ENCODE measurements around the gene SYDE1.
"Not testable (repeated sequence)": the region's sequence is repeated elsewhere in the genome, so short reads cannot be mapped to it uniquely, and the experiment has no call there.

SYDE1 gene, protein sequence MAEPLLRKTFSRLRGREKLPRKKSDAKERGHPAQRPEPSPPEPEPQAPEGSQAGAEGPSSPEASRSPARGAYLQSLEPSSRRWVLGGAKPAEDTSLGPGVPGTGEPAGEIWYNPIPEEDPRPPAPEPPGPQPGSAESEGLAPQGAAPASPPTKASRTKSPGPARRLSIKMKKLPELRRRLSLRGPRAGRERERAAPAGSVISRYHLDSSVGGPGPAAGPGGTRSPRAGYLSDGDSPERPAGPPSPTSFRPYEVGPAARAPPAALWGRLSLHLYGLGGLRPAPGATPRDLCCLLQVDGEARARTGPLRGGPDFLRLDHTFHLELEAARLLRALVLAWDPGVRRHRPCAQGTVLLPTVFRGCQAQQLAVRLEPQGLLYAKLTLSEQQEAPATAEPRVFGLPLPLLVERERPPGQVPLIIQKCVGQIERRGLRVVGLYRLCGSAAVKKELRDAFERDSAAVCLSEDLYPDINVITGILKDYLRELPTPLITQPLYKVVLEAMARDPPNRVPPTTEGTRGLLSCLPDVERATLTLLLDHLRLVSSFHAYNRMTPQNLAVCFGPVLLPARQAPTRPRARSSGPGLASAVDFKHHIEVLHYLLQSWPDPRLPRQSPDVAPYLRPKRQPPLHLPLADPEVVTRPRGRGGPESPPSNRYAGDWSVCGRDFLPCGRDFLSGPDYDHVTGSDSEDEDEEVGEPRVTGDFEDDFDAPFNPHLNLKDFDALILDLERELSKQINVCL

DNA sequence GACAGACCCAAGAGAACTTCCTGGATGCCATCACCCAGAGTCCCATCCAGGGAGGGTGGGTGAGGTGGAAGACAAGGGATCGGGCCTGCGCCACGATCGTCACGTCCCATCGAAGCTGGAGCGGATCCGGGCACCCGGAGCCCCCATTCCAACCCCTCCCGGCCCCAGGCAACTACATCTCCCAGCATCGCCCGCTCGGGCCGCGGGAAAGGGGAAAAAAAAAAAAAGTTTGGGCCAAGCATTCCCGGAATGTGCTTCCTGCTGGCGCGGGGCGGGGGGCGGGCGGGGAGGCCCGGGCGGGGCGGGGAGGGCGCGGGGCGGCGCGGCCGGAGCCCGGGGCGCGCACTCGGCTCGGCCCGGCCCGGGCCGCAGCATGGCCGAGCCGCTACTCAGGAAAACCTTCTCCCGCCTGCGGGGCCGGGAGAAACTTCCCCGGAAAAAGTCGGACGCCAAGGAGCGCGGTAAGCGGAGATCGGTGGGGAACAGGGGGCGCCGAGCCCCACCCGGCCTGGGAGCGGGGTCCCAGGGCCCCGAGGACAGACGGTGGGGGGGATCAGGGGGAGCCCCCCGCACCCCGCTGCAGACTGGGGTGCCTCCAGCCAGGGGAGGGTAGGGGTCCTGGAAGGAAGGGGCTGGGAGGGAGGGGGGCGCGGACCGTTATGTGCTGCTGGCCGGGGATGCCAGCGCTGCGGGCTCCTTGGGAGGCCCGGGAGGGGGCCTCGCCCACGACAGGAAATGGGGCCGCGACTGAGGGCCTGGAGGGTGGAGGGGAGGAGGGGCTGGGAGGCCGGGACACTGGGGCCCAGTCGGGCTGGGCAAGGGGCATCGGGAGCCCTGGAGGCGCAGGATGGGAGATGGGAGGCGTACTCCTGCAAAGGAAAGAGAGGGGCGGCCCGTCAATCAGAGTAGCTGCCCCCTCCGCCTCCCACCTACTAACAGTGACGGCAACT lies at the start of gene SYDE1:
Gene SYDE1, plus strand, starts transcription at position 341 of the 950 bp plus-strand sequence. Its CDS starts 33 bp downstream, at position 374.
- DNase-seq, result no peak

DNA sequence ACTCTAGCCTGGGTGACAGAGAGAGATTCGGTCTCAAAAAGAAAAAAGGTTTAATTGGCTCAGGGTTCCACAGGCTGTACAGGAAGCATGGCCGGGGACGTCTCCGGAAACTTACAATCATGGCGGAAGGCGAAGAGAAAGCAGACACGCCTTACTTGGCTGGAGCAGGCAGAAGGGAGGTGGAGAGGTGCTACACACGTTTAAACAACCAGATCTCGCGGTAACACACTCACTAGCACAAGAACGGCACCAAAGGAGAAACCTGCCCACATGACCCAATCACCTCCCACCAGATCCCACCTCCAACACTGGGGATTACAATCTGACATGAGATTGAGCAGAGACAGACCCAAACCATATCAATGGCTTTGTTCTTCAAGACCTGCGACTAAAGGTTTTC lies 45.2 kb upstream of the SYDE1 start:
- DNase-seq, result no peak

DNA sequence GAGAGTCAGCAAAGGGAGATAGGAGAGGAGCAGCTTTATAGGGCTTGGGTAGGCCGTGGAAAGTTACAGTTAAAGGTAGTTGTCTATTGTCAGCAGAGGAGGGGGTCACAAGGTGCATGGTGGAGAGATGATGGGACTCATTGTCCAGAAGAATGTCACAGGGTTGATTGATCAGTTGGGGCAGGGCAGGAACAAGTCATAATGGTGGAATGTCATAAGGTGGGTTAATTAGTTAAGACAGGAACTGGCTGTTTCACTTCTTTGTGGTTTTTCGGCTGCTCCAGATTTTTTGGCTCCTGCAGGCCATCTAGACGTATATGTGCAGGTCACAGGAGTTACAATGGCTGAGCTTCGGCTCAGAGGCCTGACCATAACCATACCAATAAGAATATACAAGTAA lies 36.8 kb upstream of the SYDE1 start:
- not testable (repeated sequence) for DNase-seq

DNA sequence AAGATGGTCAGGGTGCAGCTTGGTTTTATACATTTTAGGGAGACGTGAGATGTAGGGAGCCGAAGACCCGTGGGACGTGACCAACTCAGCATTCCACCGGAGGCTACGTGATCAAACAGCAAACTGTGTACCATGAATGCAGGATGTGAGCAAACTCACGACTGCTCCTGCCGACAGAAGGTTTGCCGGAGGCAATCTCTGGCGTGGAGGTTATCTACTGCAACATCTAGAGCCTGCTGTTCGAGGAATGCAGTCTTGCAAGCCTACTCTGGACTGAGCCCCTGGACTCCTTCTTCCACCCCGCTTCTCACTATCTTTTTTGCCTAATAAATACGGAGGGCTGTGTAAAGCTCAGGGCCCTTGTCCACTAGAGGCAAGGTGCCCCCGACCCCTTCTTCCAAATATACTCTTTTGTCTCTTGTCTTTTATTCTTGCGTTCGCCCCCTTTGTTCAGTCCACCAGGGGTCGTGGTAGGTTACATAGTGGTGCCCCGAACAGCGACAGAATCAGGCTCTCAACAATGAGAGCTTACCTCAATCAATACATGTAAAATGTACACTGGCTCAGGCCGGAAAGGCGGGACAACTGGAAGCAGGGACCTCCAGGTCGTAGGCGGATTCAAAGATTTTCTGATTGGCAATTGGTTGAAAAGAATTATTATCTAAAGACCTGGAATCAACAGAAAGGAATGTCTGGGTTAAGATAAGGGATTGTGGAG lies 34.1 kb upstream of the SYDE1 start:
- no peak for DNase-seq

DNA sequence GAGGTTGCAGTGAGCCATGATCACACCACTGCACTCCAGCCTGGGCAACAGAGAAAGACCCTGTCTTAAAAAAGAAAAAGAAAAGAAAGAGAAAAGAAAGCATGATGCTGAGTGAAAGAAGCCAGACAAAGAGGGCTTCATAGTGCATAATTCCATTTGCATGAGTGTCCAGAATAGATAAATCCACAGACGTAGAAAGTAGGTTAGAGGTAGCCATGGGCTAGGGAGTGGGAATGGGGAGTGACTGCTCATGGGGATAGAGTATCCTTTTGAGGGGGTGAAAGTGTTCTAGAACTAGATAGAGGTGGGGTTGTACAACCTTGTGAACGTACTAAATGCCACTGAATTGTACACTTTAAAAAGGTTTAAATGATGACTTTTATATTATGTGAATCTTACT lies 32.8 kb upstream of the SYDE1 start:
- no peak for DNase-seq

DNA sequence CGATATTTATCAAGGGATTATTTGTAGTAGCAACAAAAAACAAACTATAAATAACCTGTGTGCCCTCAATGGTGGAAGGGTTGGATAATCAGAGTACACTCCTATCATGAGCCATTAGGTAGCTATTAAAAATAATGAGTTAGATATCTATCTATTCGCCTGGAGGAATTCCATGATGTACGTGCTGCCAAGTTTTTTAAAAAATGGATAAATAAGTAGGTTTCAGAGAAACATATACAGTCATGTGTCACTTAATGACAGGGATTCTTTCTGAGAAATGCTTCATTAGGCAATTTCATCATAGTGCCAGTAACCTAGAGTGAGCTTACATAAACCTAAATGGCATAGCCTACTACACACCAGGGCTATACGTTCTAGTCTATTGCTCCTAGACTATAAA lies 31.4 kb upstream of the SYDE1 start:
- DNase-seq, result no peak

DNA sequence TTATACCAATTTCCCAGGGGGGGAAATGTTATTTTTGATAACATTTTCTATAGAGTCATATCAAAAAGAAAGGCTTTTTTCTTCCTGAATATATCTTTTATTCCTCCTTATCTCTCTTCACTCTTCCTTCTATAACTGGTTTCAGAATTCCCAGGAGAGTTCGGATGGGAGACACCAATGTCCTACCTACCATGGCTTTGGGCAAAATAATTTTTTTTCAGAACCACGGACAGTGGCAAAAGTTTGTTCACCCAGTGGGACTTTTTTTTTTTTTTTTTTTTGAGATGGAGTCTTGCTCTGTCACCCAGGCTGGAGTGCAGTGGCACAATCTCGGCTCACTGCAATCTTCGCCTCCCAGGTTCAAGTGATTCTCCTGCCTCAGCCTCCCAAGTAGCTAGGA lies 27.2 kb upstream of the SYDE1 start:
- not testable (repeated sequence) for DNase-seq

DNA sequence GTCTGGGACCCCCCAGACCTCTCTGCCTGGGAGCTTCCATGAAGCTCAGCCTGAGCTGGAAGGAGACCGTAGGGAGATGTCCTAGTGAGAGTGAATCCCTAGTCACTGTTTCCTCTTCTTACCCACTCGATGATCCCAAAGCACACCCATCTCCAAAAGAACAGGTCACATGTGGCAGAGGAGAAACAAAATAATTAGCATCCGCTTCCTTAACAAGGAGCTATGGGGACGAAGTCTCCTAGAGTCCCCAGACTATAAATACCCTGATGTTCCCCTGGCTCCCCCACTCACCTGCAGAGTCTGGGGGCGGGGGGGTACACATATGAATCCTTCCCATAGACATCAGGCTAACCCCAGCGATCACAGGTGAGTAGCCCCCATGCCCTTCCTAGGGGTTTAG lies 25.3 kb upstream of the SYDE1 start, which contains the start of gene OR1I1:
Gene OR1I1, plus strand, starts transcription at position 301 of the 400 bp plus-strand sequence. CDS start 4,855 bp downstream, outside the sequence.
- DNase-seq, result no peak

DNA sequence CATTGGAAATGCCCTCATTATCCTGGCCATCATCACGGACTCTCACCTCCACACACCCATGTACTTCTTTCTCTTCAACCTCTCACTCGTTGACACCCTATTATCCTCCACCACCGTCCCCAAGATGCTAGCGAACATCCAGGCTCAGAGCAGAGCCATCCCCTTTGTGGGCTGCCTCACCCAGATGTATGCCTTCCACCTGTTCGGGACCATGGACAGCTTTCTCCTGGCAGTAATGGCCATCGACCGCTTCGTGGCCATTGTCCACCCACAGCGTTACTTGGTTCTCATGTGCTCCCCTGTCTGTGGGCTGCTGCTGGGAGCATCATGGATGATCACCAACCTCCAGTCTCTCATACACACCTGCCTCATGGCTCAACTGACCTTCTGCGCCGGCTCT lies 20.0 kb upstream of the SYDE1 start:
- DNase-seq, result no peak

DNA sequence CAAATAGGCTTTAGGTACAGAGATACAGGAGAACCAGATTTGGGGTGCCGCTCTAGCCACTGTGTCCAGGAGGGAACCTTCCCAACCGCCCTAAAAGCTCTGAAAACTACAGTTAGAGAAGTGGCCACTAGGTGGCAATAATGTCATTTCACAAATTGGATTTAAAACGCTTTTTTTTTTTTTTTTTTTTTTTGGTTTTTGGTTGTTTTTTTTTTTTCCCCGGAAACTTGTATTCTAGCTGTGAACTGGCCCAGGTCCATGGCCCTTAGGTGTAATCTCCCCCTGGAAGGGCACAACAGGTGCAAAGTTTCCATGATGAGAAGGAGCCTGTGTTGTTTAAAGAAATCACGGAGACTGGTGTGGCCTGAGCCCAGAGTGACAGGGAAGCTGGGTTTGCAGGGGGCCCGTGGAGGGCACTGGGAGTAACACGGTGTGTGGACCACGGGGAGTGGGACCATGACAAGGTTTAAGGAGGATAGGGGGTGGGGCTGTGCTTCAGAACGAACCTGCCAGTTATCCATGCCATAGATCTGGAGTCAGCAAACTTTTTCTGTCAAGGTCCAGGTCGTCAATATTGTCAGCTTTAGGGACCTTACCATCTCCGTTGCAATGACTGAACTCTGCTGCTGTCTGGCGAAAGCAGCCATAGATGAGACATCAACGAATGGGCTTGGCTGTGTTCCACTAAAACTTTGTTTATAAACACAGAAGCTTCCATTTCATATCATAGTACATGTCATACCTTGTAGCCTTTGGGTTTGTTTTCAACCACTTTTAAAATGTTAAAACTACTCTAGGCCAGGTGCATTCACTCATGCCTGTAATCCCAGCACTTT lies 15.1 kb upstream of the SYDE1 start:
- peak; percentile 49 to 95 for DNase-seq

DNA sequence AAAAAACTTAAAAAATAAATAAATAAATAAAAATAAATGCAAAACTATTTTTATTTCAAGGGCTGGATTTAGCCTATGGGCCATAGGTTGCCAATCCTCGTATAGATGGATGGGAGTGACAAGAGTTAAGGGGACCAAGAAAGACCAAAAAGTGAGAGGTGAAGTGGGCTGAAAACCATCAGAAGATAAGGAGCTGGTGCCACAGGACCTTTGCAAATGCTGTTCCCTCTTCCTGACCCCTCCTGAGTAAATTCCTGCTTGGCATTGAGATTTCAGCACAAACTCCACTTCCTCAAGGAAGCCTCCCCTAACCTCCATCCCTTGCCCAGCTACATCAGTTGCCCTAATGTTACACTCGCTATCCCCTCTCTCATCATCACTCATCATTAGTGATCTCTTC lies 14.2 kb upstream of the SYDE1 start:
- no peak for DNase-seq

DNA sequence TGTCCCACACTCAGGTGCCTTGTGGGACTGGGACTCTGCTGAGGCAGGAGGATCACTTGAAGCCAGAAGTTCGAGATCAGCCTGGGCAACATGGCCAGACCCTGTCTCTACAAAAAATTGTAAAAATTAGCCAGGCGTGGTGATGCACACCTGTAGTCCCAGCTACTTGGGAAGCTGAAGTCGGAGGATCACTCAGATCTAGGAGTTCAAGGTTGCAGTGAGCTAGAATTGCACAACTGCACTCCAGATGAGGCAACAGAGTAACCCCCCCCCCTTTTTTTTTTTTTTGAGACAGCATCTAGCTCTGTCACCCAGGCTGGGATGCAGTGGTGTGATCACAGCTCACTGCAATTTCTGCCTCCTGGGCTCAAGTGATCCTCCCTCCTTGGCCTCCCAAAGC lies 11.0 kb upstream of the SYDE1 start:
- DNase-seq, result no peak

DNA sequence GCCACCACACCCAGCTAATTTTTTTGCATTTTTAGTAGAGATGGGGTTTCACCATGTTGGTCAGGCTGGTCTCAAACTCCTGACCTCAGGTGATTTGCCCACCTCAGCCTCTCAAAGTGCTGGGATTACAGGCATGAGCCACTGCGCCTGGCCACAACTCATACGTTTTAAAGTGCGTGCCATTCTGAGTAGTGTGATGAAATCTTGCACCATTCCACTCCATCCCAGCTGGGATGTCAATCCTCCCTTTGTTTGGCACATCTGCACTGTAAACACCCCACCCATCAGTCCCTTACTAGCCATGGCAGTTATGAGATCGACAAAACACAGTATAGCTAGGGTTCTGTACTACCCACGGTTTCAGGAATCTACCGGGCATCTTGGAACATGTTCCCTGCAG lies 9.2 kb upstream of the SYDE1 start:
- not testable (repeated sequence) for DNase-seq

DNA sequence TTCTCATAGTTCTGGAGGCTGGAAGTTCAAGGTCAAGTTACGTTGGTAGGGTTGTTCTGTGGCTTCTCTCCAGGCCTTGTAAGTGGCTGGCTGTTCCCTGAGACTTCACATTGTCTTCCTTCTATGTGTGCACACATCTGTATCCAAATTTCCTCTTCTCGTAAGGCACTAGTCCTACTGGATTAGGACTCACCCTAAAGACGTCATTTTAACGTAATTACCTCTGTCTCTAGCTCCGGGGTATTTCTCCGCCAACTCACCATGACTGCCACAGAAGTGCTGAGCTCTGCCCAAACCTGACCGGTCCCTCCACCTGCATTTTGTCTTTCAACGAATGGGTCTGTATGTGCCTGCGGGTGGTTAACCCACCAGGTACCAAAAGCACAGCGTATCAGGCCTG lies 8.7 kb upstream of the SYDE1 start:
- no peak for DNase-seq

DNA sequence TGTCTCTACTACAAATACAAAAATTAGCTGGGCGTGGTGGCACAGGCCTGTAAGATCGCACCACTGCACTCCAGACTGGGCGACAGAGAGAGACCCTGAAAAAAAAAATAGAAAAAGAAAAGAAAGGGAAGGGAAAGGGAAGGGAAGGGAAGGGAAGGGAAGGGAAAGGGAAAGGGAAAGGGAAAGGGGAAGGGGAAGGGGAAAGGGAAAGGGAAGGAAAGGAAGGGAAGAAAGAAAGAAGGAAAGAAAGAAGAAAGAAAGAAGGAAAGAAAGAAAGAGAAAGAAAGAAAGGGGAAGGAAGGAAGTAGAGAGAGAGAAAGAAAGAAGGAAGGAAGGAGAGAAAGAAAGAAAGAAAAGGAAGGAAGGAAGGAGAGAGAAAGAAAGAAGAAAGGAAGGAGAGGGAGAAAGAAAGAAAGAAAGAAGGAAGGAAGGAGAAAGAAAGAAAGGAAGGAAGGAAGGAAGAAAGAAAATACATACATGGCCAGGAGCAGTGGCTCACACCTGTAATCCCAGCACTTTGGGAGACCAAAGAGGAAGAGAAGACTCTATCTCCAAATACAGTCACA lies 8.1 kb upstream of the SYDE1 start:
- no peak for DNase-seq

DNA sequence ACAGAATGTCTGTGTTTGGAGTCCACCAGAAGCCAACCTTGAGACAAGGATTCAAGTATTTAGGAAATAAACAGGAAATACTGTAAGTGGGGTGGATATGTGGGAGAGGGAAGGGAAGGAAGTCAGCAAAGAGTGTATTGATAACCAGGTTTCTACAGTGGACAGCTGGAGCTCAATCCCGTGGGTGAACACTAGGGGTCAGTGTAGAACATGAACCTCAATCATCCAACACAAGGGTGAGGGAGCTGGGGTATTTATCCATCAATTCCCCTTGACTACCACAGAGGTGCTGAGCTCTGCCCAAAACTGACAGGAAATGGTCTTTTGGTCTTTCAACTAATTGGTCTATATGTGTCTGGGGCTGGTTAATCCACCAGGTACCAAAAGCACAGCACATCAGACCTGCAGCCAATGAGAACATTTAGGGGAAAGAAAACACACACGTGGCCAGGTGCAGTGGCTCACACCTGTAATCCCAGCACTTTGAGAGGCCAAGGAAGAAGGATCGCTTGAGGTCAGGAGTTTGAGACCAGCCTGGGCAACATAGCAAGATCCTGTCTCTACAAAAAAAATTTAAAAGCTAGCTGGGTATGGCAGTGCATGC lies 5.6 kb upstream of the SYDE1 start:
- DNase-seq, result peak; percentile 26 to 77

DNA sequence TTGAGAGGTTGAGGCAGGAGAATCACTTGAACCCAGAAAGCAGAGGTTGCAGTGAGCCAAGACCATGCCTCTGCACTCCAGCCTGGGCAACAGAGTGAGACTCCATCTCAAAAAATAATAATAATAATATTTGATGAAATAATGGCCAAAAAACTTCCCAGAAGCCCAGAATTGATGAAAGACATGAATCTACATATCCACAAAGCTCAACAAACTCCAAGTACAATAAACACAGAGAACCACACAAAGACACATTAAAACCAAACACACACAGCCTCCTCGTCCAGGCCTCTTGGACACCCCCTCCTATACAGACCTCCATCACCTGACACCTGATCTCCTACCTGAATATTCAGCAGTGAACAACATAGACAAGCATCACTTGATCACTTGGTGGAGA lies 3.2 kb upstream of the SYDE1 start:
- no peak for DNase-seq

DNA sequence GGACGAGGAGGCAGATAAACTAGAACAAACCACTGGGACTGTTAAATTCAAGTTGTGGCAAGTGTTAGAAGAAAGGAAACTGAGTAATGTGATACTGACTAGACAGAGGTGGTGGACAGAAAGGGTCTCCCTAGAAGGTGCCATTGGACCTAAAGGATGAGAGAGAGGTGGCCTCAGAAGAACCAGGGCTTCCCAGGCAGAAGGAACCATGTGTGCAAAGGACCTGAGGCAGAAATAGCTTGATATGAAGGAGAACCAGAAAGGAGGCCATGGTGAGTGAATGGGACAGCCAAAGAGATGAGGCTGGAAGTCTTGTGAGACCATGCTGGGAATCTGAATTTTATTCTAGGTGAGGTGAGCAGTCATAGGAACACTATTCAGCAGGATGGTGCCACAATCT lies 2.8 kb upstream of the SYDE1 start:
- DNase-seq, result no peak

DNA sequence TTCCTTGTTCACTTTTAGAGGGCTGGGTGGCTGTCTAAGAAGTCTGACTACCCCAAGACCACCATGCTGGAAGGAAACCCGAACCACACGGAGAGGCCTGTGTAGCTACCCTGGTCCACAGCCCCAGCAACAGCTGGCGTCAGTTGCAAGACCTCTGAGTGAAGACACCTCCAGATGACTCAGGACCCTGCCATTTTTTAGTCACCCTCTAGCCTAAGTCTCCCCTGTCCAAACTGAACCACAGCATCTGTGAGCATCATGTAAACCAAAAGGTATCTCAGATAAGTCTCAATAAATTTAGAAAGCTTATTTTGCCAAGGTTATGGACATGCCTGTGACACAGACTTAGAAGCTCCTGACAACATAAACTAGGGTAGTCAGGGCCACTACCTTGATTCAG lies 2.2 kb upstream of the SYDE1 start:
- DNase-seq, result no peak

DNA sequence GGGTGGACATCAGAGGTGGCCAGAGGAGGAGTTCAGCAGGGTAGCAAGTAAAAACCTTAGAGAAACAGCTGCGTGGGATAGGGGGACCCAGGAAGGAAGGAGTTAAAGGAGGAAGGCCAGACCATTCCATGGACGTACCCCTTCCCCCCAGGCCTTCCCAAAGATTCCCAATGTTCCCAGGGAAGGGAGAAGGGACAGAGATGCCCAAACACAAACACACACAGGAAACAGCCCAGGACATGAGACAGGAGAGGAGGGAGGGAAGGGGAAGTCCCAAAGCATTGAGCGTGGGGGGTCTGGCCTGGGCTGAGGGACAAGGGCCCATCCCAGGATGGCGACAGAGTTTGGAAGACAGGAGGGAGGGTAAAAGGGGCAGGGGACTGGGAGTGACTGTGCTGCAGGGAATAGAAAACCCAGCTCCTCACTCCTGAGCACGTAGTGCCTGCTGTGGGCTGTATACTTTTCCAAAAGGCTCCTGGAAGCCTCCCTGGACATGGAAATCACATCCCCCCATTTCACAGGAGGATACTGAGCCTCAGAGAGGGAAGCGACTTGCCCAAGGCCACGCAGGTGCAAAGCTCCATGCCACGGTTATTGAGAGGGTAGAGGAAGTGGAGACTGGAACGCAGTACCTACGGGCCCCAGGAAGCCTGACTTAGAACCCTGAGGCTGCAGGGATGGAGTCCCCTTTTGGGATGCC lies 1.1 kb downstream of the SYDE1 start:
- peak in 1 of 2 donors; percentile 12 for DNase-seq
